Hematopoietic multipotent progenitor cell (in vitro differentiated cells): Measurements from ENCODE around the gene PARD6G. TPM values are rescaled to one million over a fixed set of nuclear protein-coding genes. Genes with fewer than 3 reads are reported as not detected.
"Not testable (repeated sequence)": the region's sequence is repeated elsewhere in the genome, so short reads cannot be mapped to it uniquely, and the experiment has no call there.

ENCODE experiments used
- DNase-seq, 3 donors: peaks; one replicate each; pipeline ENCODE4 v3.0.0-alpha.2; 2011 to 2015; ENCODE audit warnings: low read depth in 2 of 3, low spot score in 2 of 3
- total RNA-seq: library from RNA; depleted of rRNA; stranded (reverse); fragments of >200 nt; gene quantifications from one replicate; pipeline ENCODE4 v1.2.3, GENCODE V29; 2012

PARD6G gene
- total RNA-seq, 1 donor, result under 0.01 TPM

- no peak for DNase-seq
These were observed 4.1 kb downstream of the PARD6G start for GRCh38 chr18:80243204-80243603.

- DNase-seq, result no peak
These were observed 5.2 kb downstream of the PARD6G start for GRCh38 chr18:80241919-80242777.

GRCh38 chr18:80239830-80240229 lies 7.5 kb downstream of the PARD6G start:
- no peak for DNase-seq

DNA sequence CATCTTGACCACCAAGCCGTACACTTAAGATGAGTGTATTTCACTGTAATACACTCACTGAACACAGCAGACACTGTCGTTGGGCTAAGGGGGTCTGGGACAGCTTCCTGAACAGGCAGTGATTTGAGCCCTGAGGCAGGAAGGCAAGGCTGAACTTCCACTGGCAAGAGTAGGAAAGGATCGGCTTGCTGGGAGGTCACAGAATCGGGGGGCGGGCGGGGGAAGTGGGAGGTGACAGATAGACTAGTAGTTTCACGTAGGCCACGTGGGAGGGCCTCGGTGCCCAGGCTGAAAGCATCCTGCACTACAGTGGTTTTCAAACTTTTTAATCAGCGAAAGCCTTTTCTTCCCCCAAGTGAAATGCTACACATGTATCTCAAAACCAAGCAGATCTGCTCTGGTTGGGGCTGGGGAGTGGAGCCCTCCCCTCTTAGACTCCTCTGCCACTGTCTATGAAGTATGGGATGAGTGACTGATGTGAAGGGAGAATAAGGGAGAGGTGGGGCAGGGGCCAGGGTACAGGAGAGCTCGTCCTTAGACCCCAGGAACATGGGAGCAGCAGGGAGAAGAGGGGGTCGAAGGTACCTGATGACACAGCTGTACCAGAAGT lies 8.6 kb downstream of the PARD6G start:
- no peak for DNase-seq

GRCh38 chr18:80237519-80237918 lies 9.8 kb downstream of the PARD6G start:
- DNase-seq, result not testable (repeated sequence)

- no peak for DNase-seq
These were observed 12.9 kb downstream of the PARD6G start for GRCh38 chr18:80234398-80234797.

GRCh38 chr18:80233899-80234298 lies 13.4 kb downstream of the PARD6G start:
- no peak for DNase-seq

GRCh38 chr18:80233201-80233835 lies 14.0 kb downstream of the PARD6G start:
- no peak for DNase-seq

- no peak for DNase-seq
These were observed 14.6 kb downstream of the PARD6G start for GRCh38 chr18:80232710-80233109.

- no peak for DNase-seq
These were observed 15.3 kb downstream of the PARD6G start for GRCh38 chr18:80232030-80232429.

DNA sequence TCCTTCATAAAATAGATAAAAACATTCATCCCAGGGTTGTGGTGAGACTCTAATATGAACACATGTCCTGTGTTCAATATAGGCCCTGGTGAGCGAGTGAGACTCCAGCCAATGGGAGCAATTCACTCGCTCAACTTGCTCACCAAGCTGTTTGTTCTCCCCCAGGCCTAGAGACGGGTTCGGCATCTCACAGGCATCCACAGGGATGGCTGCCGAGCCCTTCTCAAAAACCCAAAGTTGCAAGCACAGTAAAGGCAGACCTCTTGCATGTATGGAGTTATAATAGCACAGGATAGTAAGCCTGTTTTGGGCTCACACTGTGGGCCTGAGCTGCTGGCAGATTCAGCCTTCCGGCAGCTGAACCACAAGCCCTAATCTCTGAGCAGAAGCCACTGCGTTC lies 15.7 kb downstream of the PARD6G start:
- no peak for DNase-seq

- DNase-seq, result no peak
These were observed 16.2 kb downstream of the PARD6G start for GRCh38 chr18:80231151-80231550.

DNA sequence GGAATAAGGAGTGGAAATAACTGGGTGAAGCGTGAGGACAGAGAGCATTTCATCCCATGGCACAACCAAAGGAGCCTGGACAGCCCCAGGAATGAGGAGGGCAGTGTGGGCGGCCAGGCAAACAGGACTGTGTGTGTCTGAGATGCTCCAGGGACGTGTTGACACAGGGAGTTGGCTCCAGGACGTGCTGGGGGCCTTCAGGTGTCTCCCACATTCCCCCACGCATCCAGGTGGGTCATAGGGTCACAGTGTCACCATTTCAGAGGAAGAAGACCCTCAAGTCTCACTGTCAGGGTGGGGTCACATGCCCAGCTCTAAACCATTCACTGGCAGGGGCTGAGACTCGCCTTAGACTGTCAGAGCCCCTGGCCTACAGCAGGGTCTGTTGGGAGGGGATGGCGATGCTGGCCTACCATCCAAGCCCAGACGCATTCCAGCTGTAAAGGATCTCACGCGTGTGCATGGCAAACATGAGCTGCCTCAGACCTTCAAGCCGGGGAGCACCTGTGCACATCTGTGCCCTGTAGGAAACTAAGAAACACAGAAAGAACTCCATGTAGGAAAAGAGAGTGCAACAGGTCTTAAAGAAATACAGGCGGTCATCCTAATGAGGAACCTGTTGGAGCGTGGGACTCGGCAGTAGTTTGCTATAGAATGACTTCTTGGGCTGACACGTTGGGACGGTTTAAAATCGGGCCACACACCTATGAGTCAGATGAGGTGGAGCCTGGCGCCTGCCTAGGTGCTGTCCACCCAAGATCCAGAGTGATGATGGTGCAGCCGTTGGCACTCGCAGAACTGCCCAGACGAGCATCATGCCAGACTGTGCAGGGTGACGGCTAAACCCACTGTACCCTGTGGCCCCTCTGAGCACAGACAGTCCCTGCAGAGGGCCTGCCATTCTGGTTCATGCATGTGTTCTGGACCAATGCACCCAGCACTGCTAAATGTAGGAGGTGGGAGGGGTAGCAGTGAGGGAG lies 17.3 kb downstream of the PARD6G start:
- DNase-seq, result no peak

- DNase-seq, result no peak
These were observed 18.0 kb downstream of the PARD6G start for GRCh38 chr18:80229363-80229762.

GRCh38 chr18:80228051-80228848 lies 19.1 kb downstream of the PARD6G start:
- no peak for DNase-seq

DNA sequence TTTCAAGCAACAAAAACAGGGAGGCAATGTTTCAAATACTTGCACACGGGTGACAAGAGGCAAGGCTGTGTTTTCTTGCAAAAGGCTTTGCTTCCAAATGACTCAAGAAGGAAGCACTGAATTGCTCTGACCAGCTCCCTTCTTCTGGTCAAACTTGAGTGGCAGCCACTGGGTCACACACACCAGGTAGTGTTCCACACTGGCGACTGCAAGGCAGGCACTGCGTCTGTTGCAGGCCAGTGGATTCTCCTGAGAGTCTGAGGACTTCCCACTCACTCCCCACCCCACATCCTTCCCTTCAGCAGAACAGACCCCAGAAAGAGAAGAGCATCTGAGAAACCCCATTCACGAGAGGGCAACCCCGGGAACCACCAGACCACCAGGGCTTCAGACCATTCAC lies 19.8 kb downstream of the PARD6G start:
- DNase-seq, result no peak

GRCh38 chr18:80225685-80226084 lies 21.6 kb downstream of the PARD6G start:
- no peak for DNase-seq

DNA sequence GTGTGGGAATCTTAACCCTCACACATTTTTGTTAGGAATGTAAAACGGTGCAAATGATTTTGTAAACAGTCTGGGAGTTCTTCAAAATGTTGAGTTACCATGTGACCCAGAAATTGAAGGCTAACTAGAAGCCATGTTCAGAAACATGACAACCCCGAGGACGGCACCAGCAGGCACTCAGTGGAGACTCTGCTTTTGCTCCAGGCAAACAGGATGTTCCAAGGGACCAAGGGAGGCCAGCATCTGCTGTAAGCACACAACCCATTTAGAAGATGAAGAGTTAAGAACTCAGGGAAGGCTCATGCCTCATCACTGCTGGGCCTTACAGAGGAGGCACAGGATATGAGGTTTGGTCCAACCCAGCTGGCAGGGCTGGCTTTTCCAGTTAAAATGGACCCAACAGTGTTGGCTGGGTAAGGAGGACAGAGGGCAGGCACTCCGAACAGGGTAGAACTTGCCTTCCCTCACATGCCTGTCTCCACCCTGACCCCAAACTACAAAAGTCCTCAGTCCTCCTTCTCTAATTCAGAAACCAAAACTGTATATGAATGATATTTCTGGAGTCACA lies 23.6 kb downstream of the PARD6G start:
- no peak for DNase-seq

DNA sequence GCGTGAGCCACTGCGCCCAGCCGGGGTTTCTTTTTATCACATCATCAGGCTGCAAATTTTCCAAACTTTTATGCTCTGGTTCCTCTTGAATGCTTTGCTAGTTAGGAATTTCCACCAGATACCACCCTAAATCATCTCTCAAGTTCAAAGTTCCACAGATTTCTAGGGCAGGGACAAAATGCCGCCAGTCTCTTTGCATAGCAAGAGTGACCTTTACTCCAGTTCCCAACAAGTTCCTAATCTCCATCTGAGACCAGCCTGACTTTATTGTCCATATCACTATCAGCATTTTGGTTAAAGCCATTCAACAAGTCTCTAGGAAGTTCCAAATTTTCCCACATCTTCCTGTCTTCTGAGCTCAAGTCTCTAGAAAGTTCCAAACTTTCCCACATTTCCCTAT lies 27.8 kb downstream of the PARD6G start:
- DNase-seq, result not testable (repeated sequence)
